HG03571 (cell line): ENCODE data around the gene MST1R.

Experiments
- ATAC-seq: cut with Tn5 transposase; IDR thresholded peaks from one replicate; pipeline ENCODE4 v1.9.1; 2021; ENCODE audit not compliant: unreplicated experiment

Gene MST1R

GRCh38 chr3:49879721-49880120, 24.0 kb downstream of the MST1R start:
- no peak for ATAC-seq

GRCh38 chr3:49878686-49879085, 25.0 kb downstream of the MST1R start:
- no peak for ATAC-seq

GRCh38 chr3:49877716-49878115, 26.0 kb downstream of the MST1R start:
- ATAC-seq: no peak

GRCh38 chr3:49876567-49876966, 27.1 kb downstream of the MST1R start:
- no peak for ATAC-seq

DNA sequence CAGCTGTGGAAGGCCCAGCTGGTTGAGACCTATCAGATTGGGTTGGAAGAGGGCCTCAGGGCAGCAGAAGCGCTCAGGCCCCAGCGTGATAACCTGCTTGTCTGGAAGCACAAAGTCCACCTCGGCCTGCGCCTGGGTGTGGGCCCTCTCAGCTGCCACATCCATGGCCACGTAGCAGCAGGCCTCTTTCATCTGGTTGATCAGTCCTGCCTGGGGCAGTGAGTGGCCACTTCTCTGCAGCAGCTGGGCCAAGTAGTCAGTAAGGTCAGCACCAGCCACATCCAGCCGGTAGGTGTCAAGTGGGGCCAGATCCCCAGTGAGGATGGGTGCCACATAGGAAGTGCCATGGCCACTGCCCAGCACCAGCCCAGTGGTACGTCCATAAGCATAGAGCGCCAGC, 30.1 kb downstream of the MST1R start:
- no peak for ATAC-seq

- ATAC-seq: no peak
Observed at GRCh38 chr3:49872801-49873281, 30.8 kb downstream of the MST1R start.

DNA sequence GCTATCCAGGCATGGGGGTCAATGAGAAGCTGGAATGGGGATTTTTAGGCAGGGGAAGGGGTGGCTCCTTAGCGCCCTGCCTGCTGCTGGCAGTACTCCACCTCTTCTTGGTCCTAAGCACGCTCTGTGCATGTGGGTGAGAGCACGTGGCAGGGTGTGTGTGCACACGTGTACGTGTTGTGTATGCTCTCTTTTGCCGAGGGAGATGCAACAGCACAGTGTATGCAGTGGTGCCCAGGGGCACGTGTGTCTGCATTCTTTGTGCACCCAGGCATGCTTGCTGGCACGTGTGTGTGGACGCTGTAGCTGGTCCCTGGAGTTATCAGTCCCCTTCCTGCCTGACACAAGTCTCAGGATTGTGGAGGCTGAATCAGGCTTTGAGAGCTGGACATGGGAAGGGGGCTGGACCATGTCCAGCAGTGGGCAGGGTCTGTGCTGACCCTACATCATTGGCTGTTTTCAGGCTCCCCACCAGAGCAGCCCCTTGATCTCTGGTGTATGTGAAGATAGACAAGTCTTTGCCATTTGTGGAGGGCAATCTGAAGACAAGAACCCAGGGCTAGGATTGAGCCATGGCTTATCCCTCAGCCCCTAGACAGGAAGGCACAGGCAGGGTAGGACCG, 32.0 kb downstream of the MST1R start:
- ATAC-seq: no peak

- no peak for ATAC-seq
Observed at GRCh38 chr3:49869525-49870126, 34.0 kb downstream of the MST1R start, which contains the start of gene CAMKV. Gene CAMKV (minus strand): TSS chr3:49869906. CDS start chr3:49862388, 7,518 bp downstream.

DNA sequence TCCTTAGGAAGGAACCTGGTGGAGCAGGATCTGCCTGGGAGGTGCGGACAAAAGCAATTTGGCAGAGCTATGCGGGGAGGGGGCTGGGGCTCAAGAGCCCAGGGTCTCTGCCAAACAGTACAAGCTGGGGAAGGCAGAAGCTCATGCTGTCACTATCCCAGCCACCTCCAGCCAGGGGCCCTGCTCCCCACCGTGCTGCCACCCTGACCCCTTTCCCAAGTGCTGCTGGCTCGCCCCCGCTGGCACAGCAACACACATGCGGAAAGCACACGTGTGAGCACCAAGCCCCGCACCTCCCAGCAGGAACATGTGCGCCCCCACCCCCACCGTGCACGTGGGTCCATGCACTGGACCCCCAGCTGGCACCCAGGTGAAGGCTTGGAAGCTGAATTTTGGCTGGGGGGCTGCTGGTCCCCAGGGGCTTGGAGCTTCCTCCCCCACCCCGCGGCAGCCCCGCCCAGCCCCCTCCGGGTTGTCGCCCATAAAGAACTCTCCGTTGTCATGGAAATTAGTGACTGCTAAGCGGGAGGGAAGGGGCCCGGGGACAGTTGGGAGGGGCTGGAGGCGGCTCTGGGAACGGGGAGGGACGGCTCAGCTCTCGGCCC, 34.7 kb downstream of the MST1R start:
- ATAC-seq: no peak

DNA sequence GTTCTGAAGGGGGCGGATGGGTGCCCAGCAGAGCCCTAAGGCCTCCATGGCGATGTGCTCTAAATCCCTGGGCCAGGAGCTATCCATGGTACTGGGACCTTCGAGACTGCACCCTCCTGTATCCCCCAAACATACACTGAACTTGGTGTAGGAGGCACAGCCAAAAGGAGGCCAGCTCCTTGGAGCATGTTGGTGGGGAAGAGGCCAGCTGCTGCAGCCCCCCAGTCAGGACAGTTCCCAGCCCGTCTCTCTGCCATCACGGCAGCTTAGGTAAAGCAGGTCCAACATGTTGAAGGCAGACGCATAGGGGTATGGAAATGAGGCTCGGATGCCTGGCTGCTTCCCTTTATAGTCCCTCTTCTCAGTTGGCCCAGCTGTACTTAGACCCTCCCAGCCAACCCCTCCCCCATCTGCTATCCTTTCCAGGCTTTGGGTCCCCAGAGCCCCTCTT, 35.8 kb downstream of the MST1R start:
- ATAC-seq: no peak

- no peak for ATAC-seq
Observed at GRCh38 chr3:49867400-49867799, 36.3 kb downstream of the MST1R start.

GRCh38 chr3:49865198-49865784, 38.4 kb downstream of the MST1R start:
- ATAC-seq: no peak

DNA sequence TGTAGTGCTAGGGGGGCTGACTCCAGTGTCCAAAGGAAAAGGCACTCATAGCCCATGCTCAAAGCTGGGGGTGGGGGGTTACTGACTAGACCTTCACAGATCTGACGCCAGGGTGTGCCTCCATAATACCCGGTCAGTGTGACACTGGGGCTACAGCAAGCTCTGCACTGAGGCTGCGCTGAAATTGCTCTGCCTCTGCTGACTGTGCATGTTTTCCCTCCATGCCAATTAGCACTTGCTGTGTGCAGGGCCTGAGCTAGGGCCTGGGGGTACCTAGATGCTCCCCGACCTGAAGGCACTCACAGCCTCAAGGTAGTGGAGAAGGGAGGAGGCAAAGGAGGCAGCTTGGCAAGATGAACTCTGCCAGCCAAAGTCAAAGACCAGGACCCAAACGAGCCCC, 39.2 kb downstream of the MST1R start:
- ATAC-seq: no peak

- ATAC-seq: no peak
Observed at GRCh38 chr3:49859576-49860305, 43.9 kb downstream of the MST1R start.

- peak; percentile 77 for ATAC-seq
Observed at GRCh38 chr3:49856181-49857005, 47.3 kb downstream of the MST1R start, which contains the start of gene TRAIP. Gene TRAIP (minus strand): TSS chr3:49856564. CDS start chr3:49856453, 111 bp downstream.

DNA sequence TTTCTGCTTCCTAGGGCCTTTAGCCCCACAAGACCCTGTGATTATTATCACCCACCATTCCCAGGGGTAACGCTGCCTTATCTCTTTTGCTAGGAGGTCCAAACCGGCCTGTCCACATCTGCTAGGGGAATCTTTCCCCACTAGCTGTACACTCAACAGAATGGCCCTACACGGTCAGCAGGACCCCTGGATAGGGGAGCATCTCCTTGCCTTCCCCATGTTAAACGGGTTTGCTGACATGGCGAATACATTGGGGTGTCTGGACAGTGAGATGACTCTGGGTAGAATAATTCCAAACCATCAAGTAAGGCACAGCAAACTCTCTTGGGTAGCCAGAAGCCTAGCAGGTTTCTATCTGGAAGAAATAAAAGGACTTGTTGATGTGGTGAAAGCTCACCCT, 48.0 kb downstream of the MST1R start:
- ATAC-seq: no peak

DNA sequence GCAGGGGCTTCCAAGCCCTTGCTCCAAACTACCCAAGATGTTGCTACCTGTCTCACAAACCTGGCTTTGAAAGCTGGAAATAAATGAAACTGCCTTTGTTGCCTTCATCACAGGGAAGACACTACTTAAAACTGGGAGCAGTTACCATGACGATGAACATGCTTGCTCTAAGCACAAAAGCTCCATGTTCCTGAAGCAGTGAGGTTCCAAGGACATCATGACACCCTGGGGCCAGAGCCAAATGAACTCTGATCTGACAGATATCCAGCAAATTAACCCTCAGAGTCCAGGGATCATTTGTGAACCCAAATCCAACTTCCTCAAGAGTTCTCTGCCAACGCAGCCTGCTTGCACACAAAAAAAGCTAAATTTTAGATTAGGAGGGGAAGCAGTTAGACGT, 58.0 kb downstream of the MST1R start:
- ATAC-seq: no peak

DNA sequence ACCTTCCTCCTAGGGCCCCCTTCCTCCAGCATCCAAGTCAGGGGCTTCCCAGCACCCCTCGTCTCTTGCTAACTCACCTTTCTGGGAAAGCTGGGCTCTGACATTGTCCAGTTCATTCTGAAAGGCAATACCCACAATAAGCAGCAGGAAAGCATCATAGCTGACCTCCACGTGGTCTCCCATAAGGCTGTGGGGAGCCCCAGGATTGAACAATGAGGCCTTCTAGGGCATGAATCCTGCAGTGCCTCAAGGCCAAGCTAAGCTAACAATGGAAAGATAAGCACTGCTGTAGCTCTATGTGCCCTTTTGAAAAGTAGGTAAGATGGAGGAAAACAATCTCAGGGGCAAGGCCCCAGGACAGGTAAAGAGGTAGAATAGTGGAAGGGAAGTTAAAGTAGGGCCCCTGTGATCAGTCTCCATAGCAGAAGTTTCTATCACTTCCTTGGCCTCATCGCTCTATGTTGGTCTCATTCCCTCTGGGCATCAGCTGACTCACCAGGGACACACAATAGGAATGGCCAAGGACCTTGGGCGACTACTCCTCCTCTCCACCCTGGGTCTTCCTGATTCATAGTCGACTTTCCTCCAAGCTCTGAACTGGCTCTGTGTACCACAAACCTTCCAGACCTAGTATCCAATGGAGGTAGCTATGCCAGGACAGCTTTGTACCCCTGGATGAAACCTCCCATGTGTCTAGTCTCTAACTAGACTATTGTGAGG, 59.0 kb downstream of the MST1R start:
- no peak for ATAC-seq

- ATAC-seq: no peak
Observed at GRCh38 chr3:49842843-49843517, 60.7 kb downstream of the MST1R start.
